Esophagus squamous epithelium (tissue), 5 donors: Measurements from ENCODE around the gene KLHL42. TPM values are rescaled to one million over a fixed set of nuclear protein-coding genes. Genes with fewer than 3 reads are reported as not detected.
A peak's percentile ranks its signal among the peaks of the same experiment; 100 is the strongest.

Experiments used
- DNase-seq: peaks from one replicate; lab custom pipeline; 2025; lab: John Stamatoyannopoulos, UW
- H3K27ac ChIP-seq, 4 donors: fragments of 200-600 bp; sonication (generic); one replicate each; pipeline ENCODE4 v1.5.1; 2016 to 2019; ENCODE audit warnings: mild to moderate bottlenecking in 1 of 4
- H3K27me3 ChIP-seq, 4 donors: fragments of 200-600 bp; sonication (generic); 1 replicate in 3 of 4; 2 replicates in 1 of 4; pipeline versions ENCODE4 v1.5.1 to v1.6.0; 2017 to 2021; ENCODE audit warnings: antibody characterized with exemption in 1 of 4
- H3K36me3 ChIP-seq, 3 donors: fragments of 200-600 bp; sonication (generic); one replicate each; pipeline ENCODE4 v1.5.1; 2016 to 2019
- H3K4me1 ChIP-seq, 3 donors: fragments of 200-600 bp; sonication (generic); one replicate each; pipeline ENCODE4 v1.5.1; 2017 to 2019
- H3K4me3 ChIP-seq, 4 donors: fragments of 200-600 bp; sonication (generic); 1 replicate in 3 of 4; 2 replicates in 1 of 4; pipeline ENCODE4 v1.5.1; 2016 to 2019; ENCODE audit warnings: mild to moderate bottlenecking in 2 of 4, moderate library complexity in 1 of 4
- H3K9me3 ChIP-seq, 3 donors: fragments of 200-600 bp; sonication (generic); one replicate each; pipeline ENCODE4 v1.5.1; 2016 to 2019
- POLR2A ChIP-seq, 4 donors: fragments of 450-650 bp; IDR thresholded peaks; one replicate each; pipeline ENCODE4 v1.6.1; 2017; ENCODE audit warnings: antibody characterized with exemption in 4 of 4, mild to moderate bottlenecking in 4 of 4, moderate library complexity in 3 of 4
- WGBS, 2 donors: methylation state at CpG; one replicate each; pipeline ENCODE4 v1.1.5; 2018; 5-methylcytosine and 5-hydroxymethylcytosine counted together
- intact Hi-C: fragments of 100-400 bp; cut with DNase I; formaldehyde crosslinking; loops from one replicate; pipeline ENCODE4 v1.15.0; 2022
- total RNA-seq, 4 donors: library from RNA; depleted of rRNA; stranded (reverse); fragments of >200 nt; gene quantifications; one replicate each; pipeline ENCODE4 v1.1.0, GENCODE V29; 2016
- TF ChIP-seq, protein P1 (sequence below), 6 experiments: fragments of 450-650 bp in 4 of 6; fragments of 200-600 bp in 2 of 6; sonication (generic) in 2 of 6; IDR thresholded peaks; one replicate each; pipeline ENCODE4 v1.5.1; 2016 to 2019; ENCODE audit warnings: antibody characterized with exemption in 6 of 6, mild to moderate bottlenecking in 4 of 6, moderate library complexity in 4 of 6
- donor health status: DM: yes; HTN: yes; CAD: no.

The KLHL42 gene
- total RNA-seq, 4 donors from 2014 or later, result 9.2 to 33.2 (median 11.3) TPM

- H3K9me3 ChIP-seq, result no peaks in the 10 kb centered on the region
- H3K27ac ChIP-seq, result no peak overlapping the region
- WGBS, 2 donors, result 19 to 29% methylated on average over 5 of the region's 5 CpGs
- H3K4me1 ChIP-seq, result peaks cover 0 to 9% (median 0%) of the 10 kb centered on the region in 3 donors
- no peak overlapping the region for H3K4me3 ChIP-seq
- TF ChIP-seq POLR2A (IDR thresholded peaks at IDR 0.05), result no peak
- TF ChIP-seq, protein P1, sequence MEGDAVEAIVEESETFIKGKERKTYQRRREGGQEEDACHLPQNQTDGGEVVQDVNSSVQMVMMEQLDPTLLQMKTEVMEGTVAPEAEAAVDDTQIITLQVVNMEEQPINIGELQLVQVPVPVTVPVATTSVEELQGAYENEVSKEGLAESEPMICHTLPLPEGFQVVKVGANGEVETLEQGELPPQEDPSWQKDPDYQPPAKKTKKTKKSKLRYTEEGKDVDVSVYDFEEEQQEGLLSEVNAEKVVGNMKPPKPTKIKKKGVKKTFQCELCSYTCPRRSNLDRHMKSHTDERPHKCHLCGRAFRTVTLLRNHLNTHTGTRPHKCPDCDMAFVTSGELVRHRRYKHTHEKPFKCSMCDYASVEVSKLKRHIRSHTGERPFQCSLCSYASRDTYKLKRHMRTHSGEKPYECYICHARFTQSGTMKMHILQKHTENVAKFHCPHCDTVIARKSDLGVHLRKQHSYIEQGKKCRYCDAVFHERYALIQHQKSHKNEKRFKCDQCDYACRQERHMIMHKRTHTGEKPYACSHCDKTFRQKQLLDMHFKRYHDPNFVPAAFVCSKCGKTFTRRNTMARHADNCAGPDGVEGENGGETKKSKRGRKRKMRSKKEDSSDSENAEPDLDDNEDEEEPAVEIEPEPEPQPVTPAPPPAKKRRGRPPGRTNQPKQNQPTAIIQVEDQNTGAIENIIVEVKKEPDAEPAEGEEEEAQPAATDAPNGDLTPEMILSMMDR (IDR thresholded peaks at IDR 0.05), result no peak
- no peaks in the 10 kb centered on the region for H3K36me3 ChIP-seq
- no peak for DNase-seq
- H3K27me3 ChIP-seq, result no peaks in the 10 kb centered on the region
- intact Hi-C loops, result no loop called here
These were observed 7.5 kb upstream of the KLHL42 start for GRCh38 chr12:27772328-27773049.

- Histone ChIP-seq H3K27me3 (no peaks in the 10 kb centered on the region), H3K36me3 (no peaks in the 10 kb centered on the region), H3K27ac (no peak overlapping the region), H3K9me3 (no peaks in the 10 kb centered on the region), H3K4me1 (peaks cover 7 to 35% (median 11%) of the 10 kb centered on the region in 3 donors), H3K4me3 (no peak overlapping the region)
- TF ChIP-seq, protein P1 (IDR thresholded peaks at IDR 0.05), result no peak
- TF ChIP-seq POLR2A (IDR thresholded peaks at IDR 0.05), result no peak
- intact Hi-C loops, result no loop called here
- no peak for DNase-seq
- WGBS, 2 donors, result 84 to 89% methylated on average over 4 to 5 of the region's 5 CpGs
These were observed 2.9 kb upstream of the KLHL42 start for GRCh38 chr12:27777141-27777540.

- H3K27me3 ChIP-seq, result no peaks in the 10 kb centered on the region
- WGBS, 2 donors, result 44 to 56% methylated on average over 1 of the region's 1 CpG
- TF ChIP-seq POLR2A (IDR thresholded peaks at IDR 0.05), result no peak
- TF ChIP-seq, protein P1 (IDR thresholded peaks at IDR 0.05), result no peak
- no peak overlapping the region for H3K27ac ChIP-seq
- H3K4me1 ChIP-seq, result peaks cover 7 to 37% (median 11%) of the 10 kb centered on the region in 3 donors
- H3K36me3 ChIP-seq, result peaks cover 0 to 7% (median 0%) of the 10 kb centered on the region in 3 donors
- intact Hi-C loops, result no loop called here
- H3K9me3 ChIP-seq, result no peaks in the 10 kb centered on the region
- H3K4me3 ChIP-seq, result no peak overlapping the region
- DNase-seq, result no peak
These were observed 1.8 kb upstream of the KLHL42 start for GRCh38 chr12:27778206-27778605.

- H3K27ac ChIP-seq, result peak overlapping the region; percentile 76 to 94 (median 89)
- WGBS, 2 donors, result 15 to 16% methylated on average over 11 to 15 of the region's 36 CpGs
- DNase-seq, result no peak
These were observed 565 bp upstream of the KLHL42 start for GRCh38 chr12:27779416-27779919.

More at GRCh38 chr12:27779416-27779919, 565 bp upstream of the KLHL42 start:
- no peaks in the 10 kb centered on the region for H3K27me3 ChIP-seq
- peaks cover 7 to 49% (median 11%) of the 10 kb centered on the region in 3 donors for H3K4me1 ChIP-seq
- H3K9me3 ChIP-seq, result no peaks in the 10 kb centered on the region
- intact Hi-C loops, result no loop called here
- peak overlapping the region; percentile 60 to 81 (median 67) for H3K4me3 ChIP-seq
- TF ChIP-seq, protein P1 (IDR thresholded peaks at IDR 0.05), result no peak
- TF ChIP-seq POLR2A (IDR thresholded peaks at IDR 0.05), result no peak
- H3K36me3 ChIP-seq, result peaks cover 0 to 7% (median 0%) of the 10 kb centered on the region in 3 donors
